ENCODE measurements around the gene APOBEC3B. TPM values are rescaled to one million over a fixed set of nuclear protein-coding genes. Genes with fewer than 3 reads are reported as not detected.
"Not testable (repeated sequence)": the region's sequence is repeated elsewhere in the genome, so short reads cannot be mapped to it uniquely, and the experiment has no call there.

Gene APOBEC3B
- total and polyA plus RNA-seq, 11 donors, result 0.49 to 10.3 (median 1.0) TPM; not detected in 2

DNA sequence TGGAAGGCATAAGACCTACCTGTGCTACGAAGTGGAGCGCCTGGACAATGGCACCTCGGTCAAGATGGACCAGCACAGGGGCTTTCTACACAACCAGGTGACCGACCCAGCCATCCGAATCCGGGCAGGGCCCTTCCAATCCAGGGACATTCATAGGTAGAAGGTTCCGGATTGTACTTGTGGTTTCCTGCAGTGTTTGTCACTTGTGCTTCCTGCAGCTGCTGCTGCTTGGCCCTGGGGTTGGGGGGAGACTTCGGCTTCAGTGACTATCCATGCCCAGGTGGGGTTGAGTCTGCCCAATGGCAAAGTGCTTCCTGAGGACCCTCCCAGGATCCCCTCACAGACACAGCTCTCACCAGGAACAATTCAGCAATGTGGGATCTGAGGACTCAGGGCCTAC is 22.6 kb upstream of the APOBEC3B start:
- Histone ChIP-seq H3K4me3 (no peak overlapping the region), H3K9me3 (no peaks in the 10 kb centered on the region), H3K27me3 (no peaks in the 10 kb centered on the region), H3K27ac (no peak overlapping the region), H3K36me3 (no peaks in the 10 kb centered on the region), H3K4me1 (peaks cover 0 to 13% (median 0%) of the 10 kb centered on the region in 12 donors)
- ATAC-seq, result no peak
- intact Hi-C loops (cut with DNase I), result no loop called here
- DNase-seq, result no peak
- 83 to 88% (median 85%) methylated on average over 8 of the region's 8 CpGs; no CpG with 5 or more reads in 1 of the 4 donors for WGBS, 4 donors
- TF ChIP-seq, protein P1, sequence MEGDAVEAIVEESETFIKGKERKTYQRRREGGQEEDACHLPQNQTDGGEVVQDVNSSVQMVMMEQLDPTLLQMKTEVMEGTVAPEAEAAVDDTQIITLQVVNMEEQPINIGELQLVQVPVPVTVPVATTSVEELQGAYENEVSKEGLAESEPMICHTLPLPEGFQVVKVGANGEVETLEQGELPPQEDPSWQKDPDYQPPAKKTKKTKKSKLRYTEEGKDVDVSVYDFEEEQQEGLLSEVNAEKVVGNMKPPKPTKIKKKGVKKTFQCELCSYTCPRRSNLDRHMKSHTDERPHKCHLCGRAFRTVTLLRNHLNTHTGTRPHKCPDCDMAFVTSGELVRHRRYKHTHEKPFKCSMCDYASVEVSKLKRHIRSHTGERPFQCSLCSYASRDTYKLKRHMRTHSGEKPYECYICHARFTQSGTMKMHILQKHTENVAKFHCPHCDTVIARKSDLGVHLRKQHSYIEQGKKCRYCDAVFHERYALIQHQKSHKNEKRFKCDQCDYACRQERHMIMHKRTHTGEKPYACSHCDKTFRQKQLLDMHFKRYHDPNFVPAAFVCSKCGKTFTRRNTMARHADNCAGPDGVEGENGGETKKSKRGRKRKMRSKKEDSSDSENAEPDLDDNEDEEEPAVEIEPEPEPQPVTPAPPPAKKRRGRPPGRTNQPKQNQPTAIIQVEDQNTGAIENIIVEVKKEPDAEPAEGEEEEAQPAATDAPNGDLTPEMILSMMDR (IDR thresholded peaks at IDR 0.05), result no peak
- TF ChIP-seq POLR2A (IDR thresholded peaks at IDR 0.05), result no peak

DNA sequence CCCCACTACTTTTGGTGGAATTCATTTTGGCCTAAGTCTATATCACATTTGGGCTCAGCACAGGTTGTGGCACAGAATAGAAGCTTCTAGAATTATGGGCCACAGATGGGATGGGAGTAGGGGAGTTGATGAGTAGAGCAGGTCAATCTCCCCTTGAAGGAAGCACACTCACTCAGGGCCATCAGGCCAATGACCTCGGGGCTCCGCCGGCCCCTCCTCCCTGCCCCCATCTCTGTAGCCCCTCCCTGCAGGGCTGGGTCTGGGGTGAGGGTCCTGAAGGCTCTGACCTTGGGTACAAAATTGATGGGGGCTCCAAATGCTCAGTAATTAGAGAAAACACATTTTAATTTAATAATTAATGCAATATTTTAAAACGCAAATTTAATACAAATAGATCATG is 21.5 kb upstream of the APOBEC3B start:
- H3K9me3 ChIP-seq; H3K4me1 ChIP-seq; DNase-seq; H3K27ac ChIP-seq; H3K4me3 ChIP-seq; ATAC-seq; intact Hi-C loops (cut with DNase I); H3K27me3 ChIP-seq; H3K36me3 ChIP-seq: not testable (repeated sequence)
- 79 to 95% (median 87%) methylated on average over 1 to 4 of the region's 4 CpGs for WGBS, 4 donors

GRCh38 chr22:38963291-38963738 is 18.8 kb upstream of the APOBEC3B start:
- intact Hi-C loops (cut with DNase I); H3K4me3 ChIP-seq; H3K27ac ChIP-seq; H3K36me3 ChIP-seq; H3K9me3 ChIP-seq; H3K27me3 ChIP-seq: not testable (repeated sequence)
- H3K4me1 ChIP-seq, result peaks cover 0 to 20% (median 0%) of the 10 kb centered on the region in 12 donors
- ATAC-seq (peak in 3 of 4 donors; percentile 21 to 73 (median 53)), DNase-seq (peak in 2 of 5 donors; percentile 31 to 46)
- 28 to 34% (median 31%) methylated on average over 10 to 11 of the region's 11 CpGs; no CpG with 5 or more reads in 1 of the 4 donors for WGBS, 4 donors

DNA sequence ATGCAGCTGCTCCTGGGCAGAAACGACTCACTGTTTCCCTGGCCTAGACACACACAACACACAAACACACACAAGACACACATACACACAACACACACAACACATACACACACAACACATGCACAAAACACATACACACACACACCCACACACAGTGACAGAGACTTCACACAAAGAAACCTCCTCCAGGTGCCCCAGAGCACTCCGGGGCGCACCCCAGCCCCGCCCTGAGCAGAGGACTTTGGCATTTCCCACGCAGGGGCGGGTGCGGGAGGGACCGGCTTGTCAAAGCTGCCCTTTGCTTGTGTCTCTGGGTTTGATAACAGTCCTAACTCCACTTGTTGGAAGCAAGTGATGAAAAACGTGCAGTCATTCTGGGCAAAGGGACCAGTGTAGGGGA is 18.3 kb upstream of the APOBEC3B start:
- Histone ChIP-seq H3K27me3 (peaks cover 0 to 8% (median 0%) of the 10 kb centered on the region in 9 donors), H3K4me1 (peaks cover 0 to 25% (median 0%) of the 10 kb centered on the region in 12 donors), H3K27ac (no peak overlapping the region), H3K36me3 (no peaks in the 10 kb centered on the region), H3K4me3 (no peak overlapping the region), H3K9me3 (no peaks in the 10 kb centered on the region)
- 43 to 51% (median 48%) methylated on average over 9 of the region's 9 CpGs; no CpG with 5 or more reads in 1 of the 4 donors for WGBS, 4 donors
- ATAC-seq (peak in 1 of 4 donors; percentile 42), DNase-seq (no peak)
- intact Hi-C loops (cut with DNase I), result no loop called here
- TF ChIP-seq, protein P1 (IDR thresholded peaks at IDR 0.05), result no peak
- no peak for TF ChIP-seq POLR2A (IDR thresholded peaks at IDR 0.05)

DNA sequence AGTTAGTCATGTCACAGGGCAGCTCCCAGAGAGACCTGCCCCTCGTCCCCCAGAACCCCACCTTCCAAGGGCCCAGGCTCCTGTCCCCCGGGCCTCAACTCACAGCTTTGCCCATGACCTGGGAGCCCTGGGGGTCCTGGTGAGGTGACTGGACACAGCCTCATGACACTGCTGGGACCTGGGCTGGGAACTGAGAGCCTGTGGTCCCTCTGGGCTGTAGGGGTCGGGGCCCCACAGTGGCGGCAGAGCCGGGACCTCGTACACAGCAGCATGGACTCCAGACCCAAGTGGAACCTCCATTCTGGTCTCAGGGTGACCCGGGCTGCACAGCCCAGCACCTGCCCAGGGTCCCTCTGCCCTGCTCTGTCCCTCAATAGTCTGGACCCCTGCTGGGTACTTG is 17.8 kb upstream of the APOBEC3B start:
- intact Hi-C loops (cut with DNase I), result no loop called here
- no peak for ATAC-seq
- DNase-seq, result no peak
- WGBS, 4 donors, result 83 to 100% (median 87%) methylated on average over 1 to 7 of the region's 7 CpGs; no CpG with 5 or more reads in 1 of the 4 donors
- Histone ChIP-seq H3K27me3 (peaks cover 0 to 8% (median 0%) of the 10 kb centered on the region in 9 donors), H3K27ac (no peak overlapping the region), H3K4me1 (peaks cover 0 to 29% (median 0%) of the 10 kb centered on the region in 12 donors), H3K4me3 (no peak overlapping the region), H3K36me3 (no peaks in the 10 kb centered on the region), H3K9me3 (no peaks in the 10 kb centered on the region)
- TF ChIP-seq, protein P1 (IDR thresholded peaks at IDR 0.05), result no peak
- TF ChIP-seq POLR2A (IDR thresholded peaks at IDR 0.05), result no peak
